HG02642 (cell line): ENCODE results near the gene CBY3.
A peak's percentile ranks its signal among the peaks of the same experiment; 100 is the strongest.
"Not testable (repeated sequence)": the region's sequence is repeated elsewhere in the genome, so short reads cannot be mapped to it uniquely, and the experiment has no call there.

Source experiments
- ATAC-seq: cut with Tn5 transposase; IDR thresholded peaks from one replicate; pipeline ENCODE4 v1.9.1; 2021; ENCODE audit warnings: mild to moderate bottlenecking; ENCODE audit not compliant: unreplicated experiment, poor library complexity

The CBY3 gene

GRCh38 chr5:179680780-179681401 is at the start of gene CBY3:
CBY3 (minus strand) TSS chr5:179681034; CDS start chr5:179680918, 116 bp downstream.
- no peak for ATAC-seq

DNA sequence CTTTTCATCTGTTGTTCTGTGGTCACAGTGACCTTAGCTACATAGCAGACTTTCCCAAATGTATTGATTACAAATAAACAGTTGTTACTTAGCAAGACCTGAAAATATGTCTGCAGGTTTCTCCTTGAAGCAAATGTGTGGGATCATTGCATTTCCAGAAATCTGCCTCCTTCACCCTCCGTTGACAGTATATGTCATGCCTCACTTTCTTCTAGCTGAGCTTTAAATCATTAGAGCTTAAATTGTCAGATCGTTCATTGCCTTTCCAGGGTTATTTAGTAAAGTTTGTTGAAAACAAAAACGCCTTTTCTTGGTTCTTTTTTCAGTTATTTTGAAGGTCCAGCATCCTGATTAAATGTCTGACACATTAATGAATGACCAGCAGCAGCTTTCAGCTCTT is 49.5 kb upstream of the CBY3 start:
- ATAC-seq: no peak

DNA sequence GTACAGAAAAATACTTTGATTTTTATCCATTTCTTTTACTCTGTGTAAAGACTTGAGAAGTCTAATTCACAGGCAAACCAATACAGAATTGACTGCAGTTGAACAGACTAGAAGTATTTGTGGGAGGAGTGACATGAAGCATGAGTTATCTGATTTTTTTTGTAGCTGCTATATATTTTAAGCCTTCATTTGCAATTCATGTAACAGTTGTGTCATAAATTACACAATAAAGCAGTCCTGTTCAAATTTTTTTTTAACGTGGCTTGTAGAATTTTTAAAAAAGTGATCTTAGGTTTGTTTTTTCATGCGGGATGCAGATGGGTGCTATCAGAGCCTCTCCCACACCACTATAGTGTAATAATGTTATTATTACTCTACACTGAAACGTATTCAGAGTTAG is 48.9 kb upstream of the CBY3 start:
- no peak for ATAC-seq

DNA sequence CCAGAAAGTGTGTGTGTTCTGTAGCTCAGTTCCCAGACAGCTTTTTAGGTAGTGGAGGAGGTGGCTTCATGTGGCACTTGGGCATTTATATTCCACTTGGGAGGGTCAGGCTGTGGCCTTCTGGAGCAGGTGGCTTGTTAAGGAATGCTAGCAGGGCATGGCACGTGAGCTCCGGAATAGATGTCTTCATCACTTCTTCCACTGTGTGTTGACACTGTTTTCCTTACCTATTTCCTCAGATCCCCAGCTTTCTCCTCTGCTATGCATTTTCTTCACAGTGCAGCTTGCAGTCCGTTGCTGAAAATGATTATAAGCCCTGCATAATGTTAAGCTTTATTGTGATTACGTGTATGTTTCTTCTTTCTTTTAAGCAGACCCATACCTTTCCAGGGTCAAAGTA is 48.5 kb upstream of the CBY3 start:
- no peak for ATAC-seq

GRCh38 chr5:179727106-179727505 is 46.3 kb upstream of the CBY3 start:
- no peak for ATAC-seq

- no peak for ATAC-seq
Observed at GRCh38 chr5:179724163-179724562, 43.3 kb upstream of the CBY3 start.

GRCh38 chr5:179720222-179720621 is 39.4 kb upstream of the CBY3 start:
- no peak for ATAC-seq

GRCh38 chr5:179716286-179716685 is 35.5 kb upstream of the CBY3 start:
- ATAC-seq: no peak

DNA sequence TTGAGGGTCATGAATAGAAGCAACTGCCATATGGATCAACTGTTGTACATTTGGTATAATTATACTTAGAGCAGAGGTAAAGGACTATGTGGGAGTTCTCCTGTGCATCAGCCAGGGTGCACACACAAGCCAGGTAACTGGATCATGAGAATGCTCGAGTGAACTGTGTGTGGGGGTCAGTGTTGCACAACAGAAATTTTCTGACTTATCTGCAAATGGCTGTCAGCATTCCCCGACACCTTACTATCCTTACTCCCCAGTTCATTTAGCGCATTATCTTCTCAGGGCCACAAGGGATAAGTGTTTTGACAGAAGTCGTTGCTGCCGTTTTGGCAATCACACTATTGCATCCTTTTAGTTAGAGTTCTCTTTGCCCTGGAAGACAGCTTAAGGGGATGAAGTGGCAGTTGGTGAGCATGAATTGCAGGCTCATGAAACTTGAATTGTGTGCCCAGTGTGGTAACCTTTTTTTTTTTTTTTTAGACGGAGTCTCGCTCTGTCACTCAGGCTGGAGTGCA is 19.6 kb upstream of the CBY3 start:
- ATAC-seq: no peak

- ATAC-seq: peak; percentile 12
Observed at GRCh38 chr5:179699616-179700237, 18.9 kb upstream of the CBY3 start.

DNA sequence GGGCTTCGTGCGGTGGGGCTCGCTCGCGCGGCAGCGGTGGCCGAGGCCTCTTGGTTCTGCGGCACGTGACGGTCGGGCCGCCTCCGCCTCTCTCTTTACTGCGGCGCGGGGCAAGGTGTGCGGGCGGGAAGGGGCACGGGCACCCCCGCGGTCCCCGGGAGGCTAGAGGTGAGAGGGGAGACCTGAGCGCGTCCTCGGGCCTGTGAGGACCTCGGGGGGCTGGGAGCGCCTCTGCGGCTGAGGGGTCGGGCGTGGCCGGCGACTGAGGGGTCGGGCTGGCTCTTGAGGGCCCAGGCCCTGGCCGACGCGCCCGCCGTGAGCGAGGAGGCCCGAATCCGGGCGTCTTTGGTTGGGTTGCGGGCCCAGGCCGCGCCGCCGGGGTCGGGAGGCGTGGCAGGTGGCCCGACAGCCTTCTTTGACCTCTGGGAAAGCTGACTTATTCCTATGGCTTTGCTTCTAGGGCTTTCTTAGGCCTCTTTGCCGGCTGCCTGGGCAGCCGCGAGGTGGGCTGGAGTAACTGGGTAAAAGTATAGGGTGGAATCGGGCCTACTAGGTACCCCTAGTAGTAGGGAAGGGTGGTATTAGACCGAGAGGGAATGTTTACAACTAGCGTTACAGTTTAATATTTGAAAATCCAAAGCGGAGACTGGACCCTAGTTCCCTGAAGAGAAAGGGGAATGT is 18.2 kb upstream of the CBY3 start, which contains the start of gene CANX:
CANX (plus strand) TSS at position 33 of the 681 bp plus-strand sequence. CDS start 6,715 bp downstream, outside the sequence.
- ATAC-seq: peak; percentile 18

GRCh38 chr5:179697993-179698934 is 17.4 kb upstream of the CBY3 start:
- peak; percentile 93 for ATAC-seq

- ATAC-seq: not testable (repeated sequence)
Observed at GRCh38 chr5:179697543-179697942, 16.7 kb upstream of the CBY3 start.

- ATAC-seq: no peak
Observed at GRCh38 chr5:179697108-179697507, 16.3 kb upstream of the CBY3 start.

DNA sequence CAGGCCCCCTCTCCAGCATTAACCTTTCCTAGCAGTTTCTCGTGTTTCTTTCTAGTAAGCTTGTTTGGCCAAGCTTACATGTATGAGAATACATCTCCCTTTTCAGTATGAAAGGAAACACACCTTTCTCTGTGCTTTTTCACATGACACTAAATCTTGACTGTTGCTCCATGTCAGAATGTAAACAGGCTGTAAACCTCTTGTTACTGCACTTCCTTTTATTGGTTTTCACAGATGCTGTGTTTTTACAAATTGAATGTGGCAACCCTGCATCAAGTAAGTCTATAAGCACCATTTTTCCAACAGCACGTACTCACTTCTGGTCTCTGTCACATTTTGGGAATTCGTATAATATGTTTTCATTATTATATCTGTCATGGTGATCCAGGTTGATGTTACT is 15.8 kb upstream of the CBY3 start:
- no peak for ATAC-seq

- no peak for ATAC-seq
Observed at GRCh38 chr5:179694561-179694960, 13.7 kb upstream of the CBY3 start.

DNA sequence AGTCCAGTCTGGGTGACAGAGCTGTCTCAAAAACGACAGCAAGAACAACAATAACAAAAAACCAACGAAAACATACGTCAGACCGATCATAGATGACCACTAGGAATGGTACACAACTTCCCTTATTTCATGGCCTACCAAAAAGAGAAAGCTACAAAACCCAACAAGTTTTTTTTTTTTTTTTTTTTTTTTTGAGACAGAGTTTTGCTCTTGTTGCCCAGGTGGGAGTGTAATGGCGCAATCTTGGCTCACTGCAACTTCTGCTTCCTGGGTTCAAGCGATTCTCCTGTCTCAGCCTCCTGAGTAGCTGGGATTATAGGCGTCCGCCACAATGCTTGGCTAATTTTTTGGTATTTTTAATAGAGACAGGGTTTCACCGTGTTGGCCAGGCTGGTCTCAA is 8.4 kb upstream of the CBY3 start:
- ATAC-seq: not testable (repeated sequence)

DNA sequence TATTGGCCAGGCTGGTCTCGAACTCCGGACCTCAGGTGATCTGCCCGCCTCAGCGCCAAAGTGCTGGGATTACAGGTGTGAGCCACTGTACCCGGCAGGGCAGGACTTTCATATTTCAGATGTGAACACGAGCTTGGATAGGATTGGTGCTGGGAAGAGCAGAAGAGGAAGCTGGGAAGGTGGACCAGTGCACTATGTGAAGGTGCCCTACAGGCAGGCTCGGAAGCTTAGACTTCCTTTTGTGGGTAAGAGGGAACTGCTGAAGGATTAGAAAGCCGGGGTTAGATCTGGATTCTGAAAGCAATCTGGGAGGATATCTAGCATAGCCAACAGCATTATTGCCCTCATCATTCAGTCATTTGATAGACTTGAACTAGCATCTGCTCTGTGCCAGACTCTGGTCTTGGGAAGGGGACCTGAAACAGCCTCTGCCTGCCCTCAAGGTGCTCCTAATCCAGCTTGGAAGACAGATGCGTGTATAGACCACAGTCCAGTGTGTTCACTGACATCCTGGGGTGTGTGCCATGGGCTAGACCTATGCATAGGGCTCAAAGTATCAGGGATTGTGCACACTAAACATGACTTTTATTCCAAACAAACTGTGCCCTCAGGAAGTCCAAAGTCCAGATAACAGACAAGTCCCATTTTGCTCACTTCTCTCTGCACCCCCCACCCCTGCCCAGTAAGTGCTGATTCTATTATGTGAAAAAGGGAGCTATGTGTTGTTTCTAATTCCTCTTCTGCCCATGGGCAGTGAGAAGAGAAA is 637 bp downstream of the CBY3 start:
- ATAC-seq: no peak

GRCh38 chr5:179679014-179679674 is 1.7 kb downstream of the CBY3 start:
- peak; percentile 17 for ATAC-seq
